ENCODE measurements around the gene SLC5A6. TPM values are rescaled to one million over a fixed set of nuclear protein-coding genes. Genes with fewer than 3 reads are reported as not detected.

SLC5A6 gene
- total RNA-seq = 19.5 and 23.4 TPM in 2 replicates

GRCh38 chr2:27211943-27212625 is at the start of gene SLC5A6, which contains the start of gene ATRAID:
Gene SLC5A6, minus strand, starts transcription at chr2:27212268. Its CDS starts 4,618 bp downstream, at chr2:27207650.
Gene ATRAID, plus strand, starts transcription at chr2:27212041. Its CDS starts 328 bp downstream, at chr2:27212369.
- DNase-seq (ENCODE audit: low read depth in 2 of 2) = peak; percentile 73 to 91

- peak in 1 of 2 donors; percentile 25 for DNase-seq (ENCODE audit: low read depth in 2 of 2)
Observed at GRCh38 chr2:27261241-27261925, 49.3 kb upstream of the SLC5A6 start.

GRCh38 chr2:27258051-27258450 is 46.0 kb upstream of the SLC5A6 start:
- DNase-seq (ENCODE audit: low read depth in 2 of 2) = no peak

- DNase-seq (ENCODE audit: low read depth in 2 of 2) = no peak
Observed at GRCh38 chr2:27256855-27257454, 44.9 kb upstream of the SLC5A6 start.

GRCh38 chr2:27255660-27256059 is 43.6 kb upstream of the SLC5A6 start:
- DNase-seq (ENCODE audit: low read depth in 2 of 2) = no peak

- DNase-seq (ENCODE audit: low read depth in 2 of 2) = no peak
Observed at GRCh38 chr2:27255187-27255586, 43.1 kb upstream of the SLC5A6 start.

- DNase-seq (ENCODE audit: low read depth in 2 of 2) = no peak
Observed at GRCh38 chr2:27251766-27252165, 39.7 kb upstream of the SLC5A6 start.

GRCh38 chr2:27250652-27251379 is 38.7 kb upstream of the SLC5A6 start:
- no peak for DNase-seq (ENCODE audit: low read depth in 2 of 2)

- peak in 1 of 2 donors; percentile 65 for DNase-seq (ENCODE audit: low read depth in 2 of 2)
Observed at GRCh38 chr2:27249891-27250651, 38.0 kb upstream of the SLC5A6 start.

- DNase-seq (ENCODE audit: low read depth in 2 of 2) = peak in 1 of 2 donors; percentile 27
Observed at GRCh38 chr2:27249159-27249890, 37.3 kb upstream of the SLC5A6 start.

GRCh38 chr2:27247893-27248292 is 35.8 kb upstream of the SLC5A6 start:
- DNase-seq (ENCODE audit: low read depth in 2 of 2) = no peak

- DNase-seq (ENCODE audit: low read depth in 2 of 2) = no peak
Observed at GRCh38 chr2:27245626-27246025, 33.6 kb upstream of the SLC5A6 start.

GRCh38 chr2:27245116-27245515 is 33.0 kb upstream of the SLC5A6 start:
- DNase-seq (ENCODE audit: low read depth in 2 of 2) = no peak

GRCh38 chr2:27243391-27244130 is 31.5 kb upstream of the SLC5A6 start:
- no peak for DNase-seq (ENCODE audit: low read depth in 2 of 2)

- no peak for DNase-seq (ENCODE audit: low read depth in 2 of 2)
Observed at GRCh38 chr2:27242614-27242951, 30.5 kb upstream of the SLC5A6 start.

GRCh38 chr2:27241761-27242613 is 29.9 kb upstream of the SLC5A6 start:
- no peak for DNase-seq (ENCODE audit: low read depth in 2 of 2)

GRCh38 chr2:27240406-27240805 is 28.3 kb upstream of the SLC5A6 start:
- no peak for DNase-seq (ENCODE audit: low read depth in 2 of 2)

GRCh38 chr2:27238976-27239375 is 26.9 kb upstream of the SLC5A6 start:
- DNase-seq (ENCODE audit: low read depth in 2 of 2) = no peak

Measured in dermis microvascular lymphatic vessel endothelial cell (primary cell).